Central memory CD8-positive, alpha-beta T cell (primary cell): ENCODE data around the gene ZCCHC8.
"Not testable (repeated sequence)": the region's sequence is repeated elsewhere in the genome, so short reads cannot be mapped to it uniquely, and the experiment has no call there.

Source experiments
- ATAC-seq: fragments of 150-1000 bp; cut with Tn5 transposase; replicated peaks from 2 replicates; pipeline ENCODE4 v1.10.0; 2022; ENCODE audit warnings: mild to moderate bottlenecking, moderate FRiP score, moderate number of reproducible peaks; ENCODE audit not compliant: poor library complexity, severe bottlenecking; ENCODE audit errors: extremely low read depth
- DNase-seq, 2 donors: peaks; one replicate each; pipeline ENCODE4 v3.0.0; 2021; ENCODE audit warnings: low spot score in 2 of 2
- H3K27ac Mint-ChIP-seq: one replicate; pipeline ENCODE4 v1.8.0; 2022; ENCODE audit warnings: low read depth, mild to moderate bottlenecking, moderate library complexity, mixed read lengths
- H3K27me3 Mint-ChIP-seq: one replicate; pipeline ENCODE4 v1.8.0; 2022; ENCODE audit warnings: mixed read lengths
- H3K36me3 Mint-ChIP-seq: one replicate; pipeline ENCODE4 v1.8.0; 2022; ENCODE audit warnings: mild to moderate bottlenecking, moderate library complexity, mixed read lengths; ENCODE audit not compliant: insufficient read depth
- H3K4me1 Mint-ChIP-seq: one replicate; pipeline ENCODE4 v1.8.0; 2022; ENCODE audit warnings: mixed read lengths
- H3K4me3 Mint-ChIP-seq: one replicate; pipeline ENCODE4 v1.8.0; 2022; ENCODE audit warnings: mild to moderate bottlenecking, moderate library complexity, mixed read lengths
- H3K9me3 Mint-ChIP-seq: one replicate; pipeline ENCODE4 v1.8.0; 2022; ENCODE audit warnings: mixed read lengths

ZCCHC8 gene

DNA sequence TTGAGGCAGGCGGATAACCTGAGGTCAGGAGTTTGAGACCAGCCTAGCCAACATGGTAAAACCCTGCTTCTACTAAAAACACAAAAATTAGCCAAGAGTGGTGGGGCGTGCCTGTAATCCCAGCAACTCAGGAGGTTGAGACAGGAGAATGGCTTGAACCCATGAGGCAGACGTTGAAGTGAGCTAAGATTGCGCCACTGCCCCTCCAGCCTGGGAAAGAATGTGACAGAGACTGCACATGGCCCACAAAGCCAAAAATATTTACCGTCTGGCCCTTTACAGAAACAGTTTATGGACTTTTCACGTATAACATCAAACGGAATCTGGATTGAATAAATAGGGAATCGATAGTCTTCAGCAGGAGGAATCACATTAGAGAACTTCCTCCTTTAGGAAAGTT, 22.5 kb upstream of the ZCCHC8 start:
- H3K27ac Mint-ChIP-seq = peak overlapping the region; percentile 54
- no peaks in the 10 kb centered on the region for H3K9me3 Mint-ChIP-seq
- no peaks in the 10 kb centered on the region for H3K27me3 Mint-ChIP-seq
- ATAC-seq (no peak), DNase-seq (no peak)
- H3K4me3 Mint-ChIP-seq = no peak overlapping the region
- H3K4me1 Mint-ChIP-seq = peaks cover 56% of the 10 kb centered on the region
- H3K36me3 Mint-ChIP-seq = peaks cover 56% of the 10 kb centered on the region

DNA sequence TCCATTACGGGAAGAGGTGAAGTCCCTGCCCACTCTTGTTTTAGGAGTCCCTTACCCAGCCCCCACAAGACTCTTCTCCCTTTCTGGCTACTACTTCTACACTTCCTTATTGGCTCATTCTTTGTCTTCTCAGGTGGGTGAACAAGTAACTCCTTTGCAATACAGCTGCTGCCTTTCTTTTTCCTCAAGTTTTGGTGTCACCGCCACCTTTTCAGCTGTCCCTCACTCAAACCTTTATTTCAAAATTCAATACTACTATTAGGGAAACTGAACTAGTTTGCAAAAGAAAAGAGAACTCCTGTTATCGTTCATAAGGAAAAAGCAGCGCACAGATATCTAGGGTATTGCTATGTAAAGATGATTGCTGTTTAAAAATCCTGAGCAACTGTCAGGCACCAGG, 19.9 kb upstream of the ZCCHC8 start:
- H3K9me3 Mint-ChIP-seq = no peaks in the 10 kb centered on the region
- peaks cover 62% of the 10 kb centered on the region for H3K4me1 Mint-ChIP-seq
- ATAC-seq (no peak), DNase-seq (no peak)
- H3K27me3 Mint-ChIP-seq = no peaks in the 10 kb centered on the region
- no peak overlapping the region for H3K27ac Mint-ChIP-seq
- no peak overlapping the region for H3K4me3 Mint-ChIP-seq
- peaks cover 82% of the 10 kb centered on the region for H3K36me3 Mint-ChIP-seq

DNA sequence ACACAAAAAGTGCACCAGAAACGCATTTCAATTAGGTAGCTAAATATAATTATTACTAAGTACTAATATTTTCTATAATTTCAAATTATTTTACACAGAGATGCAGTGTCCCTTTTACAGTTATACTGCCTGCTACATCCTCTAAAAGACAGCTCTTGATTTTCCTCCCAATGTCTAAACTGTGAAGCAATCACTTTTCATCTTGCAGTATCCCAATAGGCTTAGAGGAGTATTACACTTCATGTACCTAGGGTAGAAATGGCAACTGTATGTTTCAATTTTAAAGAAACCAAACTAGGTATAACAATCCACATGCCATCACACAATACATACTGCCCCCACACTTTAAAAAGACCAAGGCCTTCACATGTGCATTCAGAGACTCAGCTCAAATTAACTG, 18.7 kb upstream of the ZCCHC8 start:
- no peaks in the 10 kb centered on the region for H3K27me3 Mint-ChIP-seq
- H3K36me3 Mint-ChIP-seq = peaks cover 86% of the 10 kb centered on the region
- H3K4me3 Mint-ChIP-seq = no peak overlapping the region
- ATAC-seq = no peak
- no peaks in the 10 kb centered on the region for H3K9me3 Mint-ChIP-seq
- peaks cover 56% of the 10 kb centered on the region for H3K4me1 Mint-ChIP-seq
- no peak for DNase-seq
- no peak overlapping the region for H3K27ac Mint-ChIP-seq

DNA sequence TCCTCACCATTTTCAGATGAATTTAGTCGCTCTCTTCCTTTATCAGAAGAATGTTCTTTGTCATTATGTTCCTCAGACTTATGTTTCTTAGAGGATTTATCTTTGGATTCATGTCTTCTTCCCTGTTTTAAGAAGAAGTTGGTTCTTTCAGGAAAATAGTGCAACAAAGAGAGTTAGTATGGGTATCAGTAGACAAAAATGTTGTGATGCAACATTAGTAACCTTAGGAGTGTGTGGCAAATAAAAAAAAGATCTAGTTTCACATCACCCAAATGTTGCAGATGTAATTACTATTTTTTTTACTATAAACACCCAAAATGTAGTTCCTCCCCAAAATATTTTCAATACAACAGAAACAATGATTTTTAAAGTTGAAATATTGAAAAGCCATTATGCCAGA, 18.2 kb upstream of the ZCCHC8 start:
- no peaks in the 10 kb centered on the region for H3K9me3 Mint-ChIP-seq
- DNase-seq = no peak
- H3K4me3 Mint-ChIP-seq = no peak overlapping the region
- ATAC-seq = no peak
- no peaks in the 10 kb centered on the region for H3K27me3 Mint-ChIP-seq
- peaks cover 51% of the 10 kb centered on the region for H3K4me1 Mint-ChIP-seq
- peaks cover 86% of the 10 kb centered on the region for H3K36me3 Mint-ChIP-seq
- peak overlapping the region; percentile 46 for H3K27ac Mint-ChIP-seq

- peaks cover 88% of the 10 kb centered on the region for H3K36me3 Mint-ChIP-seq
- H3K27me3 Mint-ChIP-seq = no peaks in the 10 kb centered on the region
- ATAC-seq (no peak), DNase-seq (no peak)
- H3K27ac Mint-ChIP-seq = no peak overlapping the region
- H3K4me1 Mint-ChIP-seq = peaks cover 40% of the 10 kb centered on the region
- no peaks in the 10 kb centered on the region for H3K9me3 Mint-ChIP-seq
- no peak overlapping the region for H3K4me3 Mint-ChIP-seq
These were observed 17.1 kb upstream of the ZCCHC8 start for GRCh38 chr12:122517877-122518276.

- H3K27ac Mint-ChIP-seq = peak overlapping the region; percentile 82
- DNase-seq = no peak
These were observed 16.0 kb upstream of the ZCCHC8 start for GRCh38 chr12:122516544-122517361.

GRCh38 chr12:122515275-122515674, 14.5 kb upstream of the ZCCHC8 start:
- no peak overlapping the region for H3K27ac Mint-ChIP-seq
- peaks cover 21% of the 10 kb centered on the region for H3K4me1 Mint-ChIP-seq
- H3K4me3 Mint-ChIP-seq = no peak overlapping the region
- ATAC-seq = no peak
- no peak for DNase-seq
- no peaks in the 10 kb centered on the region for H3K27me3 Mint-ChIP-seq
- peaks cover 96% of the 10 kb centered on the region for H3K36me3 Mint-ChIP-seq
- H3K9me3 Mint-ChIP-seq = no peaks in the 10 kb centered on the region

More at GRCh38 chr12:122516544-122517361, 16.0 kb upstream of the ZCCHC8 start:
- H3K4me1 Mint-ChIP-seq = peaks cover 30% of the 10 kb centered on the region
- peaks cover 95% of the 10 kb centered on the region for H3K36me3 Mint-ChIP-seq
- no peak overlapping the region for H3K4me3 Mint-ChIP-seq
- ATAC-seq = no peak
- no peaks in the 10 kb centered on the region for H3K27me3 Mint-ChIP-seq
- no peaks in the 10 kb centered on the region for H3K9me3 Mint-ChIP-seq

DNA sequence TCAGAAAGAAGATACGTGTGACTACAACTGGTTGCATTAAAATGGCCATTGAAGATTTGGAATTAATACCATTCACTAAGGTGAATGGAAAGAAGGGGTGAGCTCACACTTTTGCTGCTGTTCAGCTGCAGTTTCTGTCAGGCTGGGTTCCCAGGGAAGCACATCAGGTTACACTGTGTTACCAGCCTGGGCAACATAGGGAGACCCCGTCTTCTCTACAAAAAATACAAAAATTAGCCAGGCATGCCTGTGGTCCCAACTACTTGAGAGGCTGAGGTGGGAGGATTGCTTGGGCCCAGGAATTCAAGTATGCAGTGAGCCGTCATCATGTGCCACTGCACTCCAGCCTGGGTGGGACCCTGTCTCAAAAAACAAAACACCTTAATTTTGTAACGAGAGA, 12.9 kb upstream of the ZCCHC8 start:
- H3K36me3 Mint-ChIP-seq = peaks cover 97% of the 10 kb centered on the region
- ATAC-seq = no peak
- peaks cover 9% of the 10 kb centered on the region for H3K4me1 Mint-ChIP-seq
- H3K27ac Mint-ChIP-seq = no peak overlapping the region
- DNase-seq = no peak
- no peak overlapping the region for H3K4me3 Mint-ChIP-seq
- no peaks in the 10 kb centered on the region for H3K27me3 Mint-ChIP-seq
- no peaks in the 10 kb centered on the region for H3K9me3 Mint-ChIP-seq

- DNase-seq, H3K9me3 Mint-ChIP-seq, H3K27ac Mint-ChIP-seq, ATAC-seq, H3K27me3 Mint-ChIP-seq, H3K4me3 Mint-ChIP-seq, H3K4me1 Mint-ChIP-seq: not testable (repeated sequence)
- peaks cover 97% of the 10 kb centered on the region for H3K36me3 Mint-ChIP-seq
These were observed 12.3 kb upstream of the ZCCHC8 start for GRCh38 chr12:122513028-122513427.

DNA sequence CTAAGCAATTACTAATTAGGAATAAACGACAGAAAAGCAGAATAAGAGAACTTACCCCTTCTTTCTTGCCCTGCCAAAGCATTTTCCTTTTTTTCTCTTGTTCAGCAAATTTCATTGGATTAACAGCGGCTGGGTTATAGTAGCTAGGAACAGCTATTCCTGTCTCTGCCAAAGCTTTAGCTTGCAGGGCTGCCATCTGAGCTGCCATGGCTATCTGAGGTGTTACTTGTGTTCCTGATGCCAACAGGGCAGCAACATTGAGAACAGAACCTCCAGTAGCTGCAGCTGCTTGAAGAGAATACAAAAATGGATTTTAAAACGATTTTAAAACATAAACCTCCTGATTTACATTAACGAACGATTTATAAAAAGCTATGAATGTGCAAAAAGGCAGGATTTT, 7.4 kb upstream of the ZCCHC8 start:
- H3K36me3 Mint-ChIP-seq = peaks cover 90% of the 10 kb centered on the region
- peak overlapping the region; percentile 35 for H3K27ac Mint-ChIP-seq
- ATAC-seq (no peak), DNase-seq (no peak)
- no peaks in the 10 kb centered on the region for H3K9me3 Mint-ChIP-seq
- no peak overlapping the region for H3K4me3 Mint-ChIP-seq
- H3K27me3 Mint-ChIP-seq = no peaks in the 10 kb centered on the region
- no peaks in the 10 kb centered on the region for H3K4me1 Mint-ChIP-seq

DNA sequence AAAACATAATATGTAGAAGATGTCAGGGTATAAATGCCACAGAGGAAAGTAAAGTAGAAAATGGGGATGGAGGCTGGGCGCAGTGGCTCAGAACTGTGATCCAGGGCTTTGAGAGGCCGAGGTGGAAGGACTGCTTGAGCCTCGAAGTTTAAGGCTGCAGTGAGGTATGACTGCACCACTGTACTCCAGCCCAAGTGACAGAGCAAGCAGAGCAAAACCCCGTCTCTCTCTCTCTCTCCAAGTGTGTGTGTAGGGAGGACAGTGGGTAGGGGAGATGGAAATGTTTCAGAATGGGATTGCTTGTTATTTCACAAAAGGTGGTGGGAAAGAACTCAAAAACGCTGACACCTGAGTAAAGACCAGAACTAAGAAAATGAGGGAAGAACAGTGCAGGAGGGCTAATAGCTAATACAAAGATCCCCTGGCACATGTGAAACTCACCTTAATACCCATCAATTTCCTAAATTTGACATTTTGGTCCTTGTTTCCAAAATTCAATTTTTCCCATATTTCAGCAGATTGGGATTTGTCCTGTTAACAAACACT, 5.7 kb upstream of the ZCCHC8 start:
- H3K9me3 Mint-ChIP-seq = no peaks in the 10 kb centered on the region
- H3K27me3 Mint-ChIP-seq = no peaks in the 10 kb centered on the region
- H3K4me3 Mint-ChIP-seq = no peak overlapping the region
- H3K36me3 Mint-ChIP-seq = peaks cover 79% of the 10 kb centered on the region
- DNase-seq (no peak), ATAC-seq (no peak)
- H3K4me1 Mint-ChIP-seq = peaks cover 7% of the 10 kb centered on the region
- peak overlapping the region; percentile 9 for H3K27ac Mint-ChIP-seq

- Mint-ChIP-seq H3K4me3 (no peak overlapping the region), H3K27me3 (no peaks in the 10 kb centered on the region), H3K9me3 (no peaks in the 10 kb centered on the region), H3K4me1 (peaks cover 13% of the 10 kb centered on the region), H3K27ac (no peak overlapping the region), H3K36me3 (peaks cover 73% of the 10 kb centered on the region)
- DNase-seq (no peak), ATAC-seq (no peak)
These were observed 4.8 kb upstream of the ZCCHC8 start for GRCh38 chr12:122505419-122506051.
